MCF 10A (cell line): Measurements from ENCODE around the gene RPL15. TPM values are rescaled to one million over a fixed set of nuclear protein-coding genes. Genes with fewer than 3 reads are reported as not detected.
"Not testable (repeated sequence)": the region's sequence is repeated elsewhere in the genome, so short reads cannot be mapped to it uniquely, and the experiment has no call there.

ENCODE experiments used
- BruUV-seq: library from RNA; stranded (reverse); fragments of 400-500 nt; replicated peaks from 2 replicates; lab custom pipeline; 2021; lab: Mats Ljungman, UMichigan
- CTCF ChIA-PET: fragments of 300-600 bp; sonication (Branson Sonifier 250); formaldehyde crosslinking; extraction: SDS; loops from one replicate; lab custom pipeline; 2021; ENCODE audit warnings: antibody characterized with exemption, inconsistent platforms; lab: Yijun Ruan, JAX
- POLR2A ChIA-PET: fragments of 300-600, 350-650 bp; sonication (Branson Sonifier 250); formaldehyde crosslinking; extraction: SDS; loops from one replicate; lab custom pipeline; 2020; ENCODE audit warnings: antibody characterized with exemption, inconsistent platforms; lab: Yijun Ruan, JAX
- DNase-seq: peaks from one replicate; pipeline ENCODE4 v3.0.0-alpha.2; 2018; ENCODE audit not compliant: unreplicated experiment
- H3K27ac Mint-ChIP-seq: one replicate; pipeline ENCODE4 v1.8.0; 2022; ENCODE audit warnings: mild to moderate bottlenecking, low read depth, mixed read lengths; ENCODE audit not compliant: unreplicated experiment
- H3K27me3 Mint-ChIP-seq: one replicate; pipeline ENCODE4 v1.8.0; 2022; ENCODE audit warnings: mixed read lengths; ENCODE audit not compliant: insufficient read depth, unreplicated experiment
- H3K36me3 Mint-ChIP-seq: one replicate; pipeline ENCODE4 v1.8.0; 2022; ENCODE audit warnings: mild to moderate bottlenecking, moderate library complexity, mixed read lengths; ENCODE audit not compliant: insufficient read depth, unreplicated experiment
- H3K4me1 Mint-ChIP-seq: one replicate; pipeline ENCODE4 v1.8.0; 2022; ENCODE audit warnings: mixed read lengths; ENCODE audit not compliant: insufficient read depth, unreplicated experiment
- H3K4me3 Mint-ChIP-seq: one replicate; pipeline ENCODE4 v1.8.0; 2022; ENCODE audit warnings: mild to moderate bottlenecking, moderate library complexity, mixed read lengths; ENCODE audit not compliant: unreplicated experiment
- H3K9me3 Mint-ChIP-seq: one replicate; pipeline ENCODE4 v1.8.0; 2022; ENCODE audit warnings: mixed read lengths; ENCODE audit not compliant: unreplicated experiment
- CTCF ChIP-seq: fragments of 200-600 bp; IDR thresholded peaks from one replicate; pipeline ENCODE4 v1.8.0; 2022; ENCODE audit warnings: antibody characterized with exemption, mild to moderate bottlenecking; ENCODE audit not compliant: unreplicated experiment
- intact Hi-C: fragments of 100-400 bp; cut with micrococcal nuclease; formaldehyde crosslinking; loops from 2 replicates; pipeline ENCODE4 v1.14.1; 2022
- total RNA-seq: library from RNA; stranded (reverse); gene quantifications from 2 replicates; pipeline ENCODE4 v1.2.3, GENCODE V29; 2022

Gene RPL15
- total RNA-seq, 1 experiment from 2014 or later: 2,310 TPM

- TF ChIP-seq CTCF: no peak
- ChIA-PET POLR2A (no interaction called here), CTCF (interaction anchor here (0.7 kb wide), 1 partner anchor 1714 kb away, joined by 5 read pairs; no protein-coding TSS in a partner anchor)
- BruUV-seq: no TSS peak
- DNase-seq: no peak
- H3K27ac Mint-ChIP-seq: no peak overlapping the region
- peaks cover 63% of the 10 kb centered on the region for H3K36me3 Mint-ChIP-seq
- H3K4me1 Mint-ChIP-seq: peaks cover 11% of the 10 kb centered on the region
- no peak overlapping the region for H3K4me3 Mint-ChIP-seq
- intact Hi-C loops: no loop called here
- no peaks in the 10 kb centered on the region for H3K27me3 Mint-ChIP-seq
- H3K9me3 Mint-ChIP-seq: no peaks in the 10 kb centered on the region
Measured at GRCh38 chr3:23909341-23909740, 7.6 kb upstream of the RPL15 start.

- no TSS peak for BruUV-seq
- Mint-ChIP-seq H3K27me3 (no peaks in the 10 kb centered on the region), H3K27ac (no peak overlapping the region), H3K4me1 (peaks cover 22% of the 10 kb centered on the region), H3K4me3 (no peak overlapping the region), H3K36me3 (peaks cover 47% of the 10 kb centered on the region), H3K9me3 (no peaks in the 10 kb centered on the region)
- no peak for TF ChIP-seq CTCF
- no peak for DNase-seq
- ChIA-PET POLR2A (interaction anchor here (0.8 kb wide), 1 partner anchor 336 kb away, joined by 4 read pairs; no protein-coding TSS in a partner anchor), CTCF (no interaction called here)
- intact Hi-C loops: no loop called here
Measured at GRCh38 chr3:23911397-23911796, 5.5 kb upstream of the RPL15 start.

- H3K4me3 Mint-ChIP-seq, DNase-seq, H3K27me3 Mint-ChIP-seq, POLR2A ChIA-PET, H3K27ac Mint-ChIP-seq, BruUV-seq, intact Hi-C loops, H3K9me3 Mint-ChIP-seq, CTCF ChIA-PET: not testable (repeated sequence)
- peaks cover 22% of the 10 kb centered on the region for H3K4me1 Mint-ChIP-seq
- peaks cover 48% of the 10 kb centered on the region for H3K36me3 Mint-ChIP-seq
Measured at GRCh38 chr3:23912335-23912734, 4.6 kb upstream of the RPL15 start.

- Mint-ChIP-seq H3K27me3 (no peaks in the 10 kb centered on the region), H3K4me1 (peaks cover 22% of the 10 kb centered on the region), H3K27ac (no peak overlapping the region), H3K36me3 (peaks cover 51% of the 10 kb centered on the region), H3K9me3 (no peaks in the 10 kb centered on the region), H3K4me3 (no peak overlapping the region)
- no peak for DNase-seq
- TF ChIP-seq CTCF: no peak
- ChIA-PET CTCF (no interaction called here), POLR2A (interaction anchor here (0.6 to 13.1 kb wide), 2 partner anchors 34 to 819 kb away, joined by 5 to 234 read pairs; partner anchors contain the start of gene NR1D2)
- no TSS peak for BruUV-seq
- intact Hi-C loops: no loop called here
Measured at GRCh38 chr3:23913182-23913581, 3.8 kb upstream of the RPL15 start.
